ENCODE results near the gene SC5D.

GRCh38 chr11:121356357-121356756 is 63.8 kb downstream of the SC5D start:
- TF ChIP-seq, protein P1, sequence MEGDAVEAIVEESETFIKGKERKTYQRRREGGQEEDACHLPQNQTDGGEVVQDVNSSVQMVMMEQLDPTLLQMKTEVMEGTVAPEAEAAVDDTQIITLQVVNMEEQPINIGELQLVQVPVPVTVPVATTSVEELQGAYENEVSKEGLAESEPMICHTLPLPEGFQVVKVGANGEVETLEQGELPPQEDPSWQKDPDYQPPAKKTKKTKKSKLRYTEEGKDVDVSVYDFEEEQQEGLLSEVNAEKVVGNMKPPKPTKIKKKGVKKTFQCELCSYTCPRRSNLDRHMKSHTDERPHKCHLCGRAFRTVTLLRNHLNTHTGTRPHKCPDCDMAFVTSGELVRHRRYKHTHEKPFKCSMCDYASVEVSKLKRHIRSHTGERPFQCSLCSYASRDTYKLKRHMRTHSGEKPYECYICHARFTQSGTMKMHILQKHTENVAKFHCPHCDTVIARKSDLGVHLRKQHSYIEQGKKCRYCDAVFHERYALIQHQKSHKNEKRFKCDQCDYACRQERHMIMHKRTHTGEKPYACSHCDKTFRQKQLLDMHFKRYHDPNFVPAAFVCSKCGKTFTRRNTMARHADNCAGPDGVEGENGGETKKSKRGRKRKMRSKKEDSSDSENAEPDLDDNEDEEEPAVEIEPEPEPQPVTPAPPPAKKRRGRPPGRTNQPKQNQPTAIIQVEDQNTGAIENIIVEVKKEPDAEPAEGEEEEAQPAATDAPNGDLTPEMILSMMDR (IDR thresholded peaks at IDR 0.05) = no peak
- no peak for TF ChIP-seq POLR2A (IDR thresholded peaks at IDR 0.05)

All from ovary (tissue), 3 donors.